Neural cell (in vitro differentiated cells): ENCODE results near the gene FAU. TPM values are rescaled to one million over a fixed set of nuclear protein-coding genes. Genes with fewer than 3 reads are reported as not detected.

Source experiments
- H2AFZ ChIP-seq: fragments of 200-600, 300-800 bp; sonication (generic), shearing (Covaris generic); 2 replicates; pipeline ENCODE4 v1.6.0; 2014; ENCODE audit warnings: low read depth, mild to moderate bottlenecking, antibody characterized with exemption, low read length, moderate library complexity
- H3F3A ChIP-seq: fragments of 200-600 bp; shearing (Covaris generic); 2 replicates; pipeline ENCODE4 v1.6.1; 2016; ENCODE audit warnings: mild to moderate bottlenecking, moderate library complexity, mixed read lengths, antibody characterized with exemption, low read length; ENCODE audit not compliant: insufficient read depth, poor library complexity, severe bottlenecking
- H3K27ac ChIP-seq: fragments of 200-600, 300-800 bp; sonication (generic), shearing (Covaris generic); 2 replicates; pipeline ENCODE4 v1.5.1; 2014; ENCODE audit warnings: mild to moderate bottlenecking, low read length, moderate library complexity
- H3K27me3 ChIP-seq: fragments of 300-800, 200-600 bp; sonication (generic), shearing (Covaris generic); 2 replicates; pipeline ENCODE4 v1.6.0; 2014; ENCODE audit warnings: mild to moderate bottlenecking, low read depth, low read length, moderate library complexity; ENCODE audit not compliant: insufficient read depth
- H3K36me3 ChIP-seq: fragments of 300-800, 200-600 bp; sonication (generic), shearing (Covaris generic); 2 replicates; pipeline ENCODE4 v1.5.1; 2014; ENCODE audit warnings: mild to moderate bottlenecking, antibody characterized with exemption, low read length, moderate library complexity; ENCODE audit not compliant: insufficient read depth
- H3K4me2 ChIP-seq: fragments of 300-800, 200-600 bp; sonication (generic), shearing (Covaris generic); 2 replicates; pipeline ENCODE4 v1.6.0; 2014; ENCODE audit warnings: mild to moderate bottlenecking, low read length
- H3K4me3 ChIP-seq: fragments of 300-800, 200-600 bp; sonication (generic), shearing (Covaris generic); 2 replicates; pipeline ENCODE4 v1.5.1; 2014; ENCODE audit warnings: mild to moderate bottlenecking, low read length, moderate library complexity
- H3K79me2 ChIP-seq: fragments of 200-600 bp; shearing (Covaris generic); replicated peaks from 2 replicates; pipeline ENCODE4 v1.6.0; 2014; ENCODE audit warnings: mild to moderate bottlenecking, low read length, moderate library complexity; ENCODE audit not compliant: insufficient read depth
- H3K9ac ChIP-seq: fragments of 300-800, 200-600 bp; sonication (generic), shearing (Covaris generic); 2 replicates; pipeline ENCODE4 v1.6.1; 2016; ENCODE audit warnings: mild to moderate bottlenecking, low read length, mixed read lengths
- H3K9me2 ChIP-seq: fragments of 200-600 bp; shearing (Covaris generic); 2 replicates; pipeline ENCODE4 v1.6.1; 2016; ENCODE audit warnings: mild to moderate bottlenecking, low read length, mixed read lengths; ENCODE audit not compliant: insufficient read depth
- H3K9me3 ChIP-seq: fragments of 200-600, 300-800 bp; sonication (generic), shearing (Covaris generic); 2 replicates; pipeline ENCODE4 v1.6.1; 2016; ENCODE audit warnings: mild to moderate bottlenecking, mixed run types, low read length, moderate library complexity, mixed read lengths
- H4K20me1 ChIP-seq: fragments of 200-600 bp; shearing (Covaris generic); 2 replicates; pipeline ENCODE4 v1.6.1; 2016; ENCODE audit warnings: mild to moderate bottlenecking, mixed run types; ENCODE audit not compliant: insufficient read depth
- CTCF ChIP-seq: fragments of 450-650 bp; IDR thresholded peaks from 2 replicates; pipeline ENCODE4 v1.5.1; 2014; ENCODE audit warnings: antibody characterized with exemption, mild to moderate bottlenecking, moderate library complexity; ENCODE audit not compliant: poor library complexity, severe bottlenecking
- EP300 ChIP-seq: fragments of 450-650 bp; conservative IDR thresholded peaks from 2 replicates; pipeline ENCODE4 v1.6.1; 2014; ENCODE audit warnings: antibody characterized with exemption, mild to moderate bottlenecking, moderate library complexity; ENCODE audit not compliant: poor library complexity, severe bottlenecking
- EZH2 ChIP-seq: fragments of 200-600, 300-800 bp; shearing (Covaris generic), sonication (generic); IDR thresholded peaks from 2 replicates; pipeline ENCODE4 v1.6.1; 2014; ENCODE audit warnings: antibody characterized with exemption, low read length, borderline replicate concordance, mild to moderate bottlenecking; ENCODE audit not compliant: insufficient read depth, poor library complexity, severe bottlenecking
- MXI1 ChIP-seq: fragments of 450-650 bp; conservative IDR thresholded peaks from 2 replicates; pipeline ENCODE4 v1.6.1; 2014; ENCODE audit warnings: antibody characterized with exemption, mild to moderate bottlenecking; ENCODE audit not compliant: poor library complexity, severe bottlenecking
- POLR2AphosphoS5 ChIP-seq: IDR thresholded peaks from 2 replicates; pipeline ENCODE4 v1.6.1; 2012
- RAD21 ChIP-seq: fragments of 450-650 bp; conservative IDR thresholded peaks from 2 replicates; pipeline ENCODE4 v1.6.1; 2014; ENCODE audit warnings: antibody characterized with exemption, mild to moderate bottlenecking, moderate library complexity
- REST ChIP-seq: IDR thresholded peaks from 2 replicates; pipeline ENCODE4 v1.6.1; 2012; ENCODE audit warnings: borderline replicate concordance
- SMC3 ChIP-seq: fragments of 450-650 bp; conservative IDR thresholded peaks from 2 replicates; pipeline ENCODE4 v1.6.1; 2014; ENCODE audit warnings: antibody characterized with exemption, mild to moderate bottlenecking, moderate library complexity; ENCODE audit not compliant: poor library complexity
- TAF1 ChIP-seq: IDR thresholded peaks from 2 replicates; pipeline ENCODE4 v1.6.1; 2012; ENCODE audit warnings: low read depth
- polyA plus RNA-seq: library from polyadenylated mRNA; depleted of rRNA; stranded (reverse); fragments of >200 nt; gene quantifications from 2 replicates; pipeline ENCODE4 v1.2.3, GENCODE V29; 2014

The FAU gene
- polyA plus RNA-seq, 1 donor from 2014 or later: 420 TPM

- no peaks in the 10 kb centered on the region for H3K36me3 ChIP-seq
- H3K4me2 ChIP-seq: no peak overlapping the region
- no peak overlapping the region for H2AFZ ChIP-seq
- no peaks in the 10 kb centered on the region for H3F3A ChIP-seq
- no peaks in the 10 kb centered on the region for H4K20me1 ChIP-seq
- H3K9me2 ChIP-seq: no peaks in the 10 kb centered on the region
- TF ChIP-seq REST (no peak), POLR2AphosphoS5 (no peak), TAF1 (no peak), RAD21 (no peak), EP300 (no peak), MXI1 (no peak), CTCF (no peak), EZH2 (no peak), SMC3 (no peak)
- H3K9me3 ChIP-seq: no peaks in the 10 kb centered on the region
- H3K79me2 ChIP-seq: no peaks in the 10 kb centered on the region
- H3K27ac ChIP-seq: no peak overlapping the region
- no peak overlapping the region for H3K4me3 ChIP-seq
- no peak overlapping the region for H3K9ac ChIP-seq
- H3K27me3 ChIP-seq: no peaks in the 10 kb centered on the region
Observed at GRCh38 chr11:65104628-65105027, 17.3 kb downstream of the FAU start.

GRCh38 chr11:65103476-65103875 is 18.5 kb downstream of the FAU start:
- no peak overlapping the region for H3K4me3 ChIP-seq
- no peak overlapping the region for H3K27ac ChIP-seq
- H3K36me3 ChIP-seq: no peaks in the 10 kb centered on the region
- TF ChIP-seq POLR2AphosphoS5: no peak
- TF ChIP-seq EZH2: no peak
- no peak for TF ChIP-seq CTCF
- no peak for TF ChIP-seq EP300
- no peak for TF ChIP-seq REST
- TF ChIP-seq MXI1: no peak
- no peak for TF ChIP-seq SMC3
- TF ChIP-seq RAD21: no peak
- TF ChIP-seq TAF1: no peak
- H3K9ac ChIP-seq: no peak overlapping the region
- no peaks in the 10 kb centered on the region for H3K27me3 ChIP-seq
- no peaks in the 10 kb centered on the region for H3K9me3 ChIP-seq
- H2AFZ ChIP-seq: no peak overlapping the region
- H3F3A ChIP-seq: no peaks in the 10 kb centered on the region
- no peaks in the 10 kb centered on the region for H3K79me2 ChIP-seq
- H3K4me2 ChIP-seq: no peak overlapping the region
- no peaks in the 10 kb centered on the region for H3K9me2 ChIP-seq
- H4K20me1 ChIP-seq: no peaks in the 10 kb centered on the region
